Measurements from ENCODE around the gene NRXN3.

NRXN3 gene

DNA sequence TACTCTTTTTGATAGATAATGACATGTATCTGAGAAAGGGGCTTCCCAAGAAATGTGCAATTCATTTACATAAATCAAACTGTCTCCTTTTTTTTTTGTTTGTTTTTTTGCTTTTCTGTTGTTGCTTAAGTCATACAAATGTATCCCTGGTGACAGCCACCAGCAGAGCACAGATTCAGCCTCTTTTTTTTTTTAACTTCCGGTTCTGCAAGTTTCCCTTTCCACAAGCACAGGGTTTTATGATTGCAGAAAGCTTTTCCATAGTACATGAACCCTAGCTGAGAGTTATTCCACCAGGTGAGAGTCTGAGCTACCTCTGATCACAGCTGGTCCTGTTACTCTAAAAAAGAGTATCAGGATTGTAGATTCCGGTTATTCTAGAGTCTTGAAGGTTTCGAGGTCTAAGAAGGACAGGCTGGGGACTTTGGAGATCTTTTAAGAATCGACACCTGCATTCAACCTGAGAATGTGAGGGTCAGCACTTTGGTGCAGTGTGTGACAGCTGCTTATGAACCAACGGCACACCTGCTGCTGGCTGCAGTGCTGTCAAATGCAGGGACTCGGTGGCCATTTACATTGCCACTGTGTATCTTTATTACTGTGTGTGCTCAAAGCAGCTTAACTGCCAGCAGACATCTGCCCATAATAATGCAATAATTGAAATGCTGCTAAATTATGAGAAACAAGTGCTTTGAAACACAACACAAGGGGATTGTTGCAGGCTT is 551.7 kb downstream of the NRXN3 start:
- TF ChIP-seq, protein P1, sequence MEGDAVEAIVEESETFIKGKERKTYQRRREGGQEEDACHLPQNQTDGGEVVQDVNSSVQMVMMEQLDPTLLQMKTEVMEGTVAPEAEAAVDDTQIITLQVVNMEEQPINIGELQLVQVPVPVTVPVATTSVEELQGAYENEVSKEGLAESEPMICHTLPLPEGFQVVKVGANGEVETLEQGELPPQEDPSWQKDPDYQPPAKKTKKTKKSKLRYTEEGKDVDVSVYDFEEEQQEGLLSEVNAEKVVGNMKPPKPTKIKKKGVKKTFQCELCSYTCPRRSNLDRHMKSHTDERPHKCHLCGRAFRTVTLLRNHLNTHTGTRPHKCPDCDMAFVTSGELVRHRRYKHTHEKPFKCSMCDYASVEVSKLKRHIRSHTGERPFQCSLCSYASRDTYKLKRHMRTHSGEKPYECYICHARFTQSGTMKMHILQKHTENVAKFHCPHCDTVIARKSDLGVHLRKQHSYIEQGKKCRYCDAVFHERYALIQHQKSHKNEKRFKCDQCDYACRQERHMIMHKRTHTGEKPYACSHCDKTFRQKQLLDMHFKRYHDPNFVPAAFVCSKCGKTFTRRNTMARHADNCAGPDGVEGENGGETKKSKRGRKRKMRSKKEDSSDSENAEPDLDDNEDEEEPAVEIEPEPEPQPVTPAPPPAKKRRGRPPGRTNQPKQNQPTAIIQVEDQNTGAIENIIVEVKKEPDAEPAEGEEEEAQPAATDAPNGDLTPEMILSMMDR (IDR thresholded peaks at IDR 0.05; ENCODE audit: low read depth, low read length, missing control alignments) = no peak
- H3K4me3 ChIP-seq (replicated peaks; ENCODE audit: low read depth, low read length) = no peak overlapping the region
- no peak for DNase-seq (ENCODE audit: extremely low read depth, low read depth)

DNA sequence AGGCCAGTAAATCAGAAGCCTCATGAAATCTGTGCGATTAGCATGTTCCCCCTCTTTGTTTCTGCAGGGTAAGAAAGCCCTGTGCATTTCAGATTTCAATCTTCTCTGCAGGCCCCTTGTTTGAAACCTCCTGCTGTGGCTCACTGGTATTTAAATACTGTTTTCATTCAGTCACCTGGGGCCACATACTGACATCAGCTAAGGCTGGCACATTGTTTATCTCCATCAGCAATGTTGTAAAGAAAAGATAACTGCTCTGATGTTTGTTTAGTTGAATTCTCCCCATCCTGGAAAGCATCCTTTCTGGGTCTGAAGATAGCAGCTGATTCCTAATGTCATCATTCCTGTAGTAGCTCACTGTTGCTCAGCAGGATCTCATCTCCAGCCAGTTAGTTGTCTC is 554.9 kb downstream of the NRXN3 start:
- no peak overlapping the region for H3K4me3 ChIP-seq (replicated peaks; ENCODE audit: low read depth, low read length)
- no peak for DNase-seq (ENCODE audit: extremely low read depth, low read depth)
- TF ChIP-seq, protein P1 (IDR thresholded peaks at IDR 0.05; ENCODE audit: low read depth, low read length, missing control alignments) = no peak

DNA sequence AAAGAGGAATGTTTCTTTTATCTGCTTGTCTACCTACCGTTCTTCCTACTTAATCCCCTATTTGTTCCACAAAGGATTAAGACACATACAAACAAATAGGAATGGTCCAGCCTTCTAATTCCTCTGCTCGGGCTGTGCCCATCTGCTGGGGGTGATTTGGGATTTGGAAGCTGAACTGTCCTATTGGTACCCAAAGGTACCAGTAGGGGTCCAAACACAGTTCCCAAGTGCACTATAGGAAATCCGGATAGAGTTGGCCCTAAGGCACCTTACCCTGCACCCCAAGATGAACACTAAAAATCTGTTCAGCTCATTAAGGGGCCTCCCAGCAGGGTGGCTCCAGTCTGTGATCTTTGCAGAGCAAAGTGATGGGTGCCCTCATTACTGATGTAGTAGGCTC is 566.9 kb downstream of the NRXN3 start:
- TF ChIP-seq, protein P1 (IDR thresholded peaks at IDR 0.05; ENCODE audit: low read depth, low read length, missing control alignments) = no peak
- DNase-seq (ENCODE audit: extremely low read depth, low read depth) = no peak
- no peak overlapping the region for H3K4me3 ChIP-seq (replicated peaks; ENCODE audit: low read depth, low read length)

DNA sequence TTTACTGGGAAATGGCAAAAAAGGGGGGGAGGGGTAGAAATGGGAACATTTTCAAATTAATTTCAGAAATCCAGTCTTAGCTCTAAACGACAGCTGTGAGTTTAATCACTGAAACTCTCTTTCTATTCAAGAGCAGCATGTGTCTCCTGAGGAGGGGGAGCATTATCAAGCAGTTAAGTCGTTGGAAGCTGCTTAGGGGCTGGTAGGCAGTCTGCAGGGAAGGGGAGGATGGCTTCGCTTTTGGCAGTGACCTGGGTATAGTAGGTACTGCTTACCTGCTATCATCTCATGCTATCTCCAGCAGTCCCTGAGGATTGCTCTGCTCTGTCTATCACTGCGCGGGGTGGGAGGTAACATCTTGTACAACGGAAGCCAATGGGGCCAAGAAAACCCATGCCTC is 567.4 kb downstream of the NRXN3 start:
- no peak for DNase-seq (ENCODE audit: extremely low read depth, low read depth)
- H3K4me3 ChIP-seq (replicated peaks; ENCODE audit: low read depth, low read length) = no peak overlapping the region
- TF ChIP-seq, protein P1 (IDR thresholded peaks at IDR 0.05; ENCODE audit: low read depth, low read length, missing control alignments) = no peak

DNA sequence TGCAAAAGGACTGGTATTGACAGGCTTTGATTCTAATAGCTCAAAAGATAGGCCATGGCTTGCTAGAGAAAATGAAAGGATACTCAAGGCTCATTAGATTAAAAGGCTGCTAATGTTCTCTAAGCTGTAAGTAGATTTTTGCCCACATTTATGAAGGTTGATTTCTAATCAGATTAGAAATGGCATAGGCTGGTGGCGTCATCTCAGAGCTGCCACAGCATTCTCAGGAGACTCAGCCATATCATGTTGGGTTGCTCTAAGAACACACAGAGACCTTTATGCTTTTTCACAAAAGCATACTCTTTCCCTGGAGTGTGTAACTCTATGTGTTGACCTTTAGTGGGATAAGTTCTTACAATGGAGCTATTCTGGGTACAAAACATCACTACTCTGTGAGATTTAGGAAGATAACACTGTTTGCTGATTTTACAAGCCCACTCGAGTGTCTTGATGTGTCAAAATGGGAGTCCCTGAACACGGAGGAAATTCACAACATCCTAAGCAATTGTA is 576.0 kb downstream of the NRXN3 start:
- no peak overlapping the region for H3K4me3 ChIP-seq (replicated peaks; ENCODE audit: low read depth, low read length)
- TF ChIP-seq, protein P1 (IDR thresholded peaks at IDR 0.05; ENCODE audit: low read depth, low read length, missing control alignments) = no peak
- no peak for DNase-seq (ENCODE audit: extremely low read depth, low read depth)

DNA sequence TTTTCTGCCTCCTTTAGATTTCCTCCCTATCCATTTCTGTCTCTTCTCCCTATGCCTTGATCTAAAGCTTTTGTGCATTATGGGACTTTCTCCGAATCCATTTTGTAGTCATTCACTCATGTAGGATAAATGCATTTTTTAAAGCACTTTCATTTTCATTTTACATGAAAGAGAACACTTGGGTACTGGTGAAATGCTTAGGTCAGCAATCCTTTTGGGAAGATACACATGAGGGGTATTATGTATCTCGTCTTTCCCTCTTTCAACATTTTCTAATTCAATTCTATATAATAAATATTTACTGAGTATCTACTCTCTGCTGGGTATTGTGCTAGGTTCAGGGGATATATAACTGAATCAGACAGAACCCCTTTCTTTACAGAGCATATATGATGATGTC is 577.6 kb downstream of the NRXN3 start:
- TF ChIP-seq, protein P1 (IDR thresholded peaks at IDR 0.05; ENCODE audit: low read depth, low read length, missing control alignments) = no peak
- H3K4me3 ChIP-seq (replicated peaks; ENCODE audit: low read depth, low read length) = no peak overlapping the region
- no peak for DNase-seq (ENCODE audit: extremely low read depth, low read depth)

Data from HFF-Myc (cell line).